IMR-90 (cell line): ENCODE data around the gene UCP1. TPM values are rescaled to one million over a fixed set of nuclear protein-coding genes. Genes with fewer than 3 reads are reported as not detected.

ENCODE experiments used
- ATAC-seq: fragments of 200-7000 bp; cut with Tn5 transposase; 2 replicates; pipeline ENCODE4 v1.9.1; 2020; ENCODE audit warnings: low read depth, mild to moderate bottlenecking, moderate library complexity
- Bru-seq: library from RNA; stranded (reverse); fragments of 400-500 nt; gene quantifications from one replicate; lab custom pipeline; 2021; lab: Mats Ljungman, UMichigan
- BruChase-seq, 2 experiments: library from RNA; stranded (reverse); fragments of 400-500 nt; gene quantifications; one replicate each; lab custom pipeline; 2021; lab: Mats Ljungman, UMichigan
- BruUV-seq: library from RNA; stranded (reverse); fragments of 400-500 nt; replicated peaks from 2 replicates; lab custom pipeline; 2021; lab: Mats Ljungman, UMichigan
- CTCF ChIA-PET: fragments of 300-600 bp; formaldehyde crosslinking; extraction: SDS; loops from one replicate; lab custom pipeline; 2021; ENCODE audit warnings: antibody characterized with exemption; lab: Yijun Ruan, JAX
- POLR2A ChIA-PET: fragments of 300-600 bp; sonication (Branson Sonifier 250); formaldehyde crosslinking; loops from one replicate; lab custom pipeline; 2022; ENCODE audit warnings: antibody characterized with exemption; ENCODE audit not compliant: unreplicated experiment; lab: Charles Lee
- DNase-seq: peaks from one replicate; pipeline ENCODE4 v3.0.0; 2013
- H2AFZ ChIP-seq: replicated peaks from 2 replicates; pipeline ENCODE3; 2013; ENCODE audit warnings: low read length, mild to moderate bottlenecking; ENCODE audit not compliant: poor library complexity
- H2AK5ac ChIP-seq: 2 replicates; pipeline ENCODE4 v1.6.1; 2013; ENCODE audit warnings: low read depth, low read length, inconsistent platforms
- H2AK9ac ChIP-seq: replicated peaks from 2 replicates; pipeline ENCODE3; 2013; ENCODE audit warnings: mild to moderate bottlenecking, low read depth, low read length, moderate library complexity; ENCODE audit not compliant: poor library complexity
- H2BK120ac ChIP-seq: 2 replicates; pipeline ENCODE4 v1.6.1; 2013; ENCODE audit warnings: low read depth, low read length, inconsistent platforms
- H2BK15ac ChIP-seq: 3 replicates; pipeline ENCODE4 v1.6.1; 2013; ENCODE audit warnings: low read depth, low read length, inconsistent platforms
- H2BK20ac ChIP-seq: 2 replicates; pipeline ENCODE4 v1.6.1; 2013; ENCODE audit warnings: low read depth, mild to moderate bottlenecking, inconsistent platforms, low read length, moderate library complexity
- H2BK5ac ChIP-seq: 2 replicates; pipeline ENCODE4 v1.6.1; 2013; ENCODE audit warnings: mild to moderate bottlenecking, low read depth, low read length, inconsistent platforms; ENCODE audit not compliant: poor library complexity, severe bottlenecking
- H3K14ac ChIP-seq: replicated peaks from 2 replicates; pipeline ENCODE4 v1.6.1; 2013; ENCODE audit warnings: low read depth, low read length, inconsistent platforms
- H3K18ac ChIP-seq: 2 replicates; pipeline ENCODE4 v1.6.1; 2013; ENCODE audit warnings: low read depth, low read length, control low read depth
- H3K23ac ChIP-seq: 2 replicates; pipeline ENCODE4 v1.6.1; 2013; ENCODE audit warnings: low read depth, low read length, inconsistent platforms
- H3K27ac ChIP-seq: 2 replicates; pipeline ENCODE4 v1.5.1; 2013; ENCODE audit warnings: mild to moderate bottlenecking, control low read depth, low read length; ENCODE audit not compliant: insufficient read depth
- H3K27me3 ChIP-seq: 2 replicates; pipeline ENCODE4 v1.6.1; 2013; ENCODE audit warnings: low read length; ENCODE audit not compliant: control insufficient read depth, insufficient read depth
- H3K36me3 ChIP-seq: 2 replicates; pipeline ENCODE4 v1.6.1; 2013; ENCODE audit warnings: low read length, mixed read lengths; ENCODE audit not compliant: control insufficient read depth, insufficient read depth
- H3K4ac ChIP-seq: 2 replicates; pipeline ENCODE4 v1.6.1; 2013; ENCODE audit warnings: low read depth, low read length, inconsistent platforms
- H3K4me1 ChIP-seq: 2 replicates; pipeline ENCODE4 v1.6.1; 2013; ENCODE audit warnings: low read length, mixed read lengths; ENCODE audit not compliant: control insufficient read depth, insufficient read depth
- H3K4me2 ChIP-seq: 2 replicates; pipeline ENCODE4 v1.6.1; 2013; ENCODE audit warnings: low read depth, mild to moderate bottlenecking, control low read depth, low read length, moderate library complexity
- H3K4me3 ChIP-seq: 2 replicates; pipeline ENCODE4 v1.5.1; 2013; ENCODE audit warnings: low read depth, mild to moderate bottlenecking, control low read depth, low read length, moderate library complexity; ENCODE audit not compliant: insufficient read depth
- H3K56ac ChIP-seq: 2 replicates; pipeline ENCODE4 v1.6.1; 2013; ENCODE audit warnings: low read length, inconsistent platforms; ENCODE audit not compliant: insufficient read depth; ENCODE audit errors: extremely low read depth
- H3K79me1 ChIP-seq, 2 experiments: 2 replicates each; pipeline ENCODE4 v1.6.1; 2013; ENCODE audit warnings: low read length in 2 of 2, inconsistent platforms in 1 of 2, low read depth in 1 of 2
- H3K9ac ChIP-seq: 2 replicates; pipeline ENCODE4 v1.6.1; 2013; ENCODE audit warnings: low read depth, low read length, control low read depth
- H3K9me1 ChIP-seq: 2 replicates; pipeline ENCODE4 v1.6.1; 2013; ENCODE audit warnings: low read length, inconsistent platforms; ENCODE audit not compliant: insufficient read depth
- H3K9me3 ChIP-seq: 2 replicates; pipeline ENCODE4 v1.6.1; 2013; ENCODE audit warnings: low read length; ENCODE audit not compliant: control insufficient read depth, insufficient read depth
- H4K20me1 ChIP-seq: 2 replicates; pipeline ENCODE4 v1.6.1; 2013; ENCODE audit warnings: low read length, inconsistent platforms; ENCODE audit not compliant: insufficient read depth
- H4K5ac ChIP-seq: 2 replicates; pipeline ENCODE4 v1.6.1; 2013; ENCODE audit warnings: mild to moderate bottlenecking, low read depth, low read length, control low read depth
- H4K8ac ChIP-seq, 2 experiments: 2 replicates each; pipeline ENCODE4 v1.6.1; 2013; ENCODE audit warnings: low read depth in 2 of 2, low read length in 2 of 2, control low read depth in 1 of 2, inconsistent platforms in 1 of 2
- H4K91ac ChIP-seq: 2 replicates; pipeline ENCODE4 v1.6.1; 2013; ENCODE audit warnings: low read depth, low read length, inconsistent platforms; ENCODE audit not compliant: insufficient read depth
- RCOR1 ChIP-seq: IDR thresholded peaks from 2 replicates; pipeline ENCODE4 v1.6.1; 2012; ENCODE audit warnings: mild to moderate bottlenecking, low read length, improper control_type of control experiment; ENCODE audit not compliant: insufficient replicate concordance
- RFX5 ChIP-seq: IDR thresholded peaks from 2 replicates; pipeline ENCODE4 v1.8.0; 2012; ENCODE audit warnings: low read depth, mild to moderate bottlenecking, low read length, moderate library complexity
- SMC3 ChIP-seq: fragments of 150-350 bp; IDR thresholded peaks from 2 replicates; pipeline ENCODE4 v1.6.1; 2016; ENCODE audit warnings: low read depth, mild to moderate bottlenecking, antibody characterized with exemption, low read length, moderate library complexity
- WGBS, 2 experiments: methylation state at CpG; one replicate each; pipeline versions ENCODE4 v1.1.5 to v1.1.7; 2013; ENCODE audit warnings: missing lambda C conversion rate in 2 of 2; ENCODE audit not compliant: insufficient read length in 1 of 2; ENCODE audit errors: extremely low coverage in 2 of 2; 5-methylcytosine and 5-hydroxymethylcytosine counted together
- dilution Hi-C: fragments of 300-500 bp; cut with HindIII; formaldehyde crosslinking; loops from one replicate; pipeline ENCODE4 v1.14.3; 2018; ENCODE audit warnings: low sequenced_read_pairs; ENCODE audit not compliant: unreplicated experiment
- in situ Hi-C: fragments of 300-500 bp; cut with MboI; formaldehyde crosslinking; loops from 3 replicates; pipeline ENCODE4 v1.14.3; 2019; ENCODE audit warnings: low sequenced_read_pairs, inconsistent platforms, mixed read lengths
- intact Hi-C: fragments of 100-400 bp; cut with micrococcal nuclease; formaldehyde crosslinking; loops from 2 replicates; pipeline ENCODE4 v1.10.0; 2022
- long read RNA-seq: library from polyadenylated mRNA; unstranded; transcript quantifications from one replicate; pipeline ENCODE4 v2.0.0, GENCODE V29; 2021; ENCODE audit not compliant: unreplicated experiment
- polyA plus RNA-seq, 3 experiments: library from polyadenylated mRNA; depleted of rRNA; stranded (reverse); fragments of >200 nt; gene quantifications; 2 replicates each; pipeline ENCODE4 v1.2.3, GENCODE V29; 2012; ENCODE audit warnings: low replicate concordance in 1 of 3
- total RNA-seq: library from RNA; depleted of rRNA; stranded (reverse); fragments of >200 nt; gene quantifications from 2 replicates; pipeline ENCODE4 v1.2.3, GENCODE V29; 2012; rRNA removed
- TF ChIP-seq, protein P1 (sequence below): fragments of 150-350 bp; IDR thresholded peaks from 2 replicates; pipeline ENCODE4 v1.6.1; 2017; ENCODE audit warnings: mild to moderate bottlenecking, antibody characterized with exemption, low read length, low read depth

UCP1 gene, protein sequence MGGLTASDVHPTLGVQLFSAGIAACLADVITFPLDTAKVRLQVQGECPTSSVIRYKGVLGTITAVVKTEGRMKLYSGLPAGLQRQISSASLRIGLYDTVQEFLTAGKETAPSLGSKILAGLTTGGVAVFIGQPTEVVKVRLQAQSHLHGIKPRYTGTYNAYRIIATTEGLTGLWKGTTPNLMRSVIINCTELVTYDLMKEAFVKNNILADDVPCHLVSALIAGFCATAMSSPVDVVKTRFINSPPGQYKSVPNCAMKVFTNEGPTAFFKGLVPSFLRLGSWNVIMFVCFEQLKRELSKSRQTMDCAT
- total RNA-seq (not detected in 2 replicates), polyA plus RNA-seq (2012; rRNA removed) (not detected in 2 replicates), Bru-seq, nascent RNA (not detected), BruChase-seq, experiment 1, labeled RNA remaining after a 6-hour chase (not detected), BruChase-seq, experiment 2, labeled RNA remaining after a 2-hour chase (not detected)
- not detected in 2 replicates for polyA plus RNA-seq (2012; cell fraction: cytosol; rRNA removed)
- polyA plus RNA-seq (2012; cell fraction: nucleus; rRNA removed; ENCODE audit: low replicate concordance): not detected in 2 replicates
- long read RNA-seq: 0 reads

DNA sequence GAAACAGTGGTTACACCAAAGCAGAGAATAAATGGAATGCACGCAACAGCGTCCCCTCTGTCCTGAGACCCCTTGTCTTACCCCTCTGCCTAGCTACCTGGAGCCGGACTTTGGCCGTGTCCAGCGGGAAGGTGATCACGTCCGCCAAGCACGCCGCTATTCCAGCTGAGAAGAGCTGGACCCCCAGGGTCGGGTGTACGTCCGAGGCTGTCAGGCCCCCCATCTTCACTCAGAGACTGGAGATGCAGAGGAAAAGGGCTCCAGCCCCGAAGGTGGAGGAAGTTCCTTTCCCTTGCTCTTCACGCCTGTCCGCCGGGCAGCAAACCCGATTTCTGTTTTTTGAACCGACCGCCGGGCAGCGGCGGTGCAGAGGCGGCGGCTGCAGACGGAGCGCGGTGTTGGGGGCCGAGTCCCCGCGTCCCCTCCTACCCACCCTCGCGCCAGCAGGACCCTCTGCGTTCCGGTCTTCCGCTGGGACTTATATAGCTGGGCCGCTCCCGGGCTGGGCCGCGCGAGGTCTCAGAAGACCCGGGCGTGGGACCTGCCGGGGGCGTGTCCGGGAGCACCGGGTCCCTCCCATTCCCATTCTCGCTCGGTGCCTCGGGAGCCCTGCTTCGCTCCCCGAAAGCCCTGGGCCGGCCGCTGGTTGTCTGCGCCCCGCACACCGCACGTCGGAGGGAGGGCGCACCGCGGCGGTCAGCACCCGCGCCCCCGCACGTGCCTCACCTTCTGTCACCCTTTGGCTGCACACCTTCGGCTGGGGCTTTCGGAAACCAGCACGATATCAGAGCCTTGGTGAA lies at the start of gene UCP1:
Gene UCP1, minus strand, starts transcription at position 455 of the 800 bp plus-strand sequence. Its CDS starts 232 bp downstream, at position 223.
- in situ Hi-C loops (no loop called here), intact Hi-C loops (no loop called here), dilution Hi-C loops (no loop called here)
- no peak within 1 kb of the TSS for H4K5ac ChIP-seq
- ATAC-seq (peak; percentile 60), DNase-seq (no peak)
- H3K9ac ChIP-seq: no peak within 1 kb of the TSS
- H4K91ac ChIP-seq: no peak within 1 kb of the TSS
- 0% methylated on average over 12 of the region's 69 CpGs; no CpG with 5 or more reads in 1 of the 2 experiments for WGBS, 2 experiments
- H3K79me1 ChIP-seq: no peaks in the 10 kb centered on the region
- ChIA-PET CTCF (no interaction called here), POLR2A (no interaction called here)
- H2BK5ac ChIP-seq: no peak within 1 kb of the TSS
- H3K14ac ChIP-seq: no peak within 1 kb of the TSS
- H2BK120ac ChIP-seq: no peak within 1 kb of the TSS
- no peak within 1 kb of the TSS for H2BK20ac ChIP-seq
- no peak within 1 kb of the TSS for H2BK15ac ChIP-seq
- no peak within 1 kb of the TSS for H2AK5ac ChIP-seq
- peaks cover 73% of the 10 kb centered on the region for H3K27me3 ChIP-seq
- TF ChIP-seq SMC3 (no peak), RCOR1 (no peak), RFX5 (no peak)
- TF ChIP-seq, protein P1, sequence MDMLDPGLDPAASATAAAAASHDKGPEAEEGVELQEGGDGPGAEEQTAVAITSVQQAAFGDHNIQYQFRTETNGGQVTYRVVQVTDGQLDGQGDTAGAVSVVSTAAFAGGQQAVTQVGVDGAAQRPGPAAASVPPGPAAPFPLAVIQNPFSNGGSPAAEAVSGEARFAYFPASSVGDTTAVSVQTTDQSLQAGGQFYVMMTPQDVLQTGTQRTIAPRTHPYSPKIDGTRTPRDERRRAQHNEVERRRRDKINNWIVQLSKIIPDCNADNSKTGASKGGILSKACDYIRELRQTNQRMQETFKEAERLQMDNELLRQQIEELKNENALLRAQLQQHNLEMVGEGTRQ: no peak
- no peak within 1 kb of the TSS for H3K27ac ChIP-seq
- no peak within 1 kb of the TSS for H3K4ac ChIP-seq
- BruUV-seq: no TSS peak
- H3K18ac ChIP-seq: no peak within 1 kb of the TSS
- H3K23ac ChIP-seq: peak within 1 kb of the TSS; percentile 31; the same call in 1 of the 2 replicates
- H3K4me3 ChIP-seq: peak within 1 kb of the TSS; percentile 27
- H3K9me1 ChIP-seq: no peaks in the 10 kb centered on the region
- no peak within 1 kb of the TSS for H3K56ac ChIP-seq
- H4K8ac ChIP-seq: no peak within 1 kb of the TSS
- H2AK9ac ChIP-seq: peak within 1 kb of the TSS; percentile 77
- H2AFZ ChIP-seq: peak within 1 kb of the TSS; percentile 72
- H4K20me1 ChIP-seq: no peaks in the 10 kb centered on the region
- H3K4me2 ChIP-seq: peak within 1 kb of the TSS; percentile 58
- peaks cover 17% of the 10 kb centered on the region for H3K9me3 ChIP-seq
- no peaks in the 10 kb centered on the region for H3K36me3 ChIP-seq
- H3K4me1 ChIP-seq: no peaks in the 10 kb centered on the region
